HepG2 (cell line): ENCODE data around the gene TTC39B. TPM values are rescaled to one million over a fixed set of nuclear protein-coding genes. Genes with fewer than 3 reads are reported as not detected.

Source experiments
- ATAC-seq: fragments of 200-7000 bp; cut with Tn5 transposase; 3 replicates; pipeline ENCODE4 v1.9.1; 2020; ENCODE audit warnings: mild to moderate bottlenecking, moderate library complexity
- BruUV-seq: library from RNA; stranded (reverse); fragments of 400-500 nt; replicated peaks from 2 replicates; lab custom pipeline; 2021; lab: Mats Ljungman, UMichigan
- CTCF ChIA-PET: fragments of 300-600 bp; formaldehyde crosslinking; extraction: SDS; loops from one replicate; lab custom pipeline; 2021; ENCODE audit warnings: low total read pairs, inconsistent platforms, low intra/inter-chr PET ratio; lab: Yijun Ruan, JAX
- POLR2A ChIA-PET: fragments of 350-600 bp; sonication (Branson Sonifier 250); formaldehyde crosslinking; loops from one replicate; lab custom pipeline; 2020; ENCODE audit warnings: antibody characterized with exemption, inconsistent platforms; lab: Yijun Ruan, JAX
- DNase-seq: peaks from one replicate; pipeline ENCODE4 v3.0.0-alpha.2; 2015; ENCODE audit warnings: low spot score
- FAIRE-seq: peaks from 3 replicates; lab custom pipeline; 2011; peaks lifted over from hg19 to GRCh38; lab: Jason Lieb, UNC
- H2AFZ ChIP-seq: one replicate; pipeline ENCODE4 v1.6.1; 2011; ENCODE audit warnings: low read length, inconsistent platforms
- H3K27ac ChIP-seq: fragments of 300-600 bp; 3 replicates; pipeline ENCODE4 v1.8.0; 2011; ENCODE audit warnings: mixed run types, mild to moderate bottlenecking, mixed read lengths, low read length, inconsistent platforms; ENCODE audit not compliant: insufficient read depth; ENCODE audit errors: extremely low read length
- H3K27me3 ChIP-seq, 2 experiments: fragments of 200-600 bp in 1 of 2; 2 replicates in 1 of 2; 3 replicates in 1 of 2; pipeline versions ENCODE4 v1.6.0 to v1.8.0; 2011; ENCODE audit warnings: low read length in 2 of 2, mild to moderate bottlenecking in 2 of 2, moderate library complexity in 2 of 2, inconsistent platforms in 1 of 2; ENCODE audit not compliant: insufficient read depth in 2 of 2, control insufficient read depth in 1 of 2
- H3K36me3 ChIP-seq, 2 experiments: fragments of 200-600 bp in 1 of 2; replicated peaks in 1 of 2; 2 replicates in 1 of 2; 3 replicates in 1 of 2; pipeline versions ENCODE4 v1.5.1 to v1.8.0; 2011; ENCODE audit warnings: low read length in 2 of 2, inconsistent platforms in 1 of 2; ENCODE audit not compliant: insufficient read depth in 2 of 2, control insufficient read depth in 1 of 2
- H3K4me1 ChIP-seq: 2 replicates; pipeline ENCODE4 v1.5.1; 2012; ENCODE audit warnings: low read length, inconsistent platforms; ENCODE audit not compliant: insufficient read depth
- H3K4me2 ChIP-seq: 2 replicates; pipeline ENCODE4 v1.6.0; 2011; ENCODE audit warnings: low read depth, low read length, inconsistent platforms
- H3K4me3 ChIP-seq, 3 experiments: fragments of 200-600 bp in 1 of 3; sonication (generic), shearing (Covaris generic) in 1 of 3; replicated peaks in 1 of 3; 2 replicates each; pipeline ENCODE4 v1.5.1; 2011 to 2016; ENCODE audit warnings: low read length in 3 of 3, inconsistent platforms in 2 of 3, low read depth in 2 of 3, mild to moderate bottlenecking in 2 of 3, control low read depth in 1 of 3, mixed read lengths in 1 of 3; ENCODE audit not compliant: insufficient read depth in 1 of 3
- H3K79me2 ChIP-seq: one replicate; pipeline ENCODE4 v1.6.1; 2011; ENCODE audit warnings: low read length, inconsistent platforms; ENCODE audit not compliant: insufficient read depth
- H3K9ac ChIP-seq: 2 replicates; pipeline ENCODE4 v1.6.0; 2011; ENCODE audit warnings: mild to moderate bottlenecking, low read depth, low read length, inconsistent platforms; ENCODE audit not compliant: insufficient read depth
- H3K9me3 ChIP-seq: 2 replicates; pipeline ENCODE4 v1.5.1; 2012; ENCODE audit warnings: mild to moderate bottlenecking, low read length
- H4K20me1 ChIP-seq: 2 replicates; pipeline ENCODE4 v1.6.0; 2011; ENCODE audit warnings: inconsistent platforms, mild to moderate bottlenecking, low read length, moderate library complexity; ENCODE audit not compliant: insufficient read depth
- ATAD3A ChIP-seq: sonication (generic); formaldehyde crosslinking; IDR thresholded peaks from 2 replicates; pipeline ENCODE4 v1.4.0; 2020; ENCODE audit warnings: missing genetic modification reagents
- HMG20B ChIP-seq: conservative IDR thresholded peaks from 2 replicates; pipeline ENCODE4 v1.6.1; 2016; ENCODE audit warnings: missing genetic modification reagents, missing compliant biosample characterization
- MIER2 ChIP-seq: IDR thresholded peaks from 2 replicates; pipeline ENCODE4 v1.6.1; 2016; ENCODE audit warnings: missing biosample characterization, missing genetic modification reagents
- SKI ChIP-seq: fragments of 450-650 bp; IDR thresholded peaks from one replicate; pipeline ENCODE4 v1.6.1; 2018; ENCODE audit warnings: mild to moderate bottlenecking; ENCODE audit not compliant: partially characterized antibody
- SOX6 ChIP-seq, 2 experiments: fragments of 450-650 bp in 1 of 2; sonication (generic) in 1 of 2; formaldehyde crosslinking in 1 of 2; IDR thresholded peaks; 2 replicates each; pipeline versions ENCODE4 v1.4.0 to v1.6.1; 2017 to 2020; ENCODE audit warnings: antibody characterized with exemption in 1 of 2, mild to moderate bottlenecking in 1 of 2, missing genetic modification reagents in 1 of 2
- TAF15 ChIP-seq: fragments of 200-400 bp; formaldehyde crosslinking; IDR thresholded peaks from one replicate; pipeline ENCODE4 v1.6.1; 2018; ENCODE audit warnings: mild to moderate bottlenecking, low read depth, low read length; ENCODE audit not compliant: poor library complexity, severe bottlenecking
- XBP1 ChIP-seq: sonication (generic); formaldehyde crosslinking; IDR thresholded peaks from 2 replicates; pipeline ENCODE4 v1.5.0; 2020; ENCODE audit warnings: missing genetic modification reagents
- ZBTB21 ChIP-seq: sonication (generic); formaldehyde crosslinking; IDR thresholded peaks from 2 replicates; pipeline ENCODE4 v1.4.0; 2020; ENCODE audit warnings: missing genetic modification reagents
- ZFP36 ChIP-seq: fragments of 150-350 bp; IDR thresholded peaks from 2 replicates; pipeline ENCODE4 v1.6.1; 2018; ENCODE audit warnings: borderline replicate concordance, low read length, low read depth; ENCODE audit not compliant: partially characterized antibody
- ZNF431 ChIP-seq: sonication (generic); formaldehyde crosslinking; IDR thresholded peaks from 2 replicates; pipeline ENCODE4 v1.9.0; 2022; ENCODE audit warnings: missing genetic modification reagents, low read depth, mild to moderate bottlenecking, borderline replicate concordance
- ZSCAN5A ChIP-seq: sonication (generic); formaldehyde crosslinking; IDR thresholded peaks from 2 replicates; pipeline ENCODE4 v1.8.0; 2022; ENCODE audit warnings: mild to moderate bottlenecking, missing genetic modification reagents, borderline replicate concordance
- WGBS: methylation state at CpG from one replicate; pipeline ENCODE4 v1.1.6; 2017; ENCODE audit warnings: low lambda C conversion rate; 5-methylcytosine and 5-hydroxymethylcytosine counted together
- in situ Hi-C: cut with HindIII; loops from 2 replicates; pipeline ENCODE4 v1.10.0; 2017; ENCODE audit warnings: low pct_unique_long_range_greater_than_20kb; ENCODE audit not compliant: extremely low pct_ligation_motif_present
- intact Hi-C: fragments of 100-400 bp; cut with micrococcal nuclease; formaldehyde crosslinking; loops from one replicate; pipeline ENCODE4 v1.10.0; 2022; ENCODE audit not compliant: unreplicated experiment
- polyA plus RNA-seq, 8 experiments: library from polyadenylated mRNA; depleted of rRNA in 3 of 8; stranded (reverse) in 7 of 8; unstranded in 1 of 8; fragments of >200 nt; fragmentation: Illumina TruSeq in 4 of 8; extraction: Trizol in 4 of 8; gene quantifications; 2 replicates each; pipeline versions ENCODE4 v1.2.1 to v1.2.3, GENCODE V29; 2011 to 2016; ENCODE audit warnings: low read depth in 4 of 8, missing spikeins in 1 of 8, mixed read lengths in 1 of 8; ENCODE audit not compliant: insufficient read depth in 1 of 8
- total RNA-seq, 5 experiments: library from RNA; depleted of rRNA; stranded (reverse); fragments of >200 nt; fragmentation: Illumina TruSeq; extraction: Trizol; gene quantifications; 2 replicates each; pipeline ENCODE4 v1.2.3, GENCODE V29; 2016; ENCODE audit warnings: low read depth in 1 of 5
- TF ChIP-seq, protein P1 (sequence below): sonication (generic); formaldehyde crosslinking; IDR thresholded peaks from 2 replicates; pipeline ENCODE4 v1.4.0; 2020; ENCODE audit warnings: missing genetic modification reagents, low read depth, mild to moderate bottlenecking, borderline replicate concordance

Gene TTC39B
- total and polyA plus RNA-seq, 2 of the 13 experiments (the other 11 are each of a cell fraction or from before 2014, with no cell fraction given) = 14.3 to 19.4 TPM

DNA sequence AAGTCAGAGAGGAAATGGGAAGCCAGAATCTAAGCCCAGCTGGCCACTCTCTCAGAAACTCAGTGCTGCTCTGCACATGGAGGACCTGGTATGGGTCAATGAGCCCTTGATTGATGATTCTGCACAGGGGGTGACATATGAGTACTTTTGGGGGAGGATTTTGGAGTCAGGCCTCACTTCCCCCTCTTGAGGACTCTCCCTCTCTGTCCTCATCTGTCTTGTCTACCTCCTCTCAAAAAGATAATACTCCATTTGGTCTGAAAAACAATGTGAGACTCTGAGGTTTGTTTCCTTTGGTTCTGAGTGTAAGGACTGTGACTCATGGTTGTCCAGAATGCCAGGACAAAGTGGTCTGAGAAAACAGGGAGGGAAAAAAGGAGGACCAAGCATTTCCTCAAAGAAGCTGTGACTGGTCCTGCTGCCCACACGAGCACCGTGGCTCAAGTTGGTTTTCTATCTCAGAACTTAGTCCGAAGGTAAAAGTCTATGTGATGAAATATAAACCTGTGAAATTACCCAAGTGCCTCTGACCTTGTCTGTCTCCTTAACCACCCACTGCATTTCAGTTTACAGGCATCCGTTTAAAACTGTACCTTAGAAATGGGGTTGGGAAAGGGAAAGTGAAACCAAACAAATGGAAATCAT is 11.1 kb downstream of the TTC39B start (continued):
- TF ChIP-seq ZSCAN5A (CRISPR knock-in tag) (no peak), ZNF431 (CRISPR knock-in tag) (no peak), SOX6 (IDR thresholded peaks at IDR 0.05) (no peak), SOX6 (CRISPR knock-in tag; IDR thresholded peaks at IDR 0.05) (peak; percentile 57; the same call in 1 of the 2 replicates)

DNA sequence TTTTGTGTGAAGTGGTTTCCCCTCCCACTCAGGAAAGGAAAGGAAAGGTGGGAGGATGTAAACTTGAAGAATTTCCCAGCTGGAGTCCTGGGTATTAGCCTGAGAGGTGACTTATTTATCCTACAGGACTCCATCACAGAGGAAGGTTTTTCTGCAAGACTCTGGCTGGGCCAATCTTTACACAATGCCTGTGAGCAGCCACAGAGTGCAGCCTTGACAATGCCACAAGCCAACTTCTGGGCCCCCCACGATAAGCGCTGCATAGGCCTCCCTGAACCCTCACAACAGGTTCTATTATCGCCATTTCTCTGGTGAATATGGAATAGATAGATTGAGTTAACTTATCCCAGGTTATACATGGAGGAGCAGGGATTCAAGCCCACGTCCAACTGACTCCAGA is 12.4 kb downstream of the TTC39B start:
- in situ Hi-C loops = loop anchor here (25.0 kb wide), 1 partner anchor 118 kb away; the partner anchor contains the start of gene SNAPC3
- Histone ChIP-seq H3K9me3 (no peaks in the 10 kb centered on the region), H3K4me1 (peaks cover 51% of the 10 kb centered on the region), H3K27me3 (no peaks in the 10 kb centered on the region), H2AFZ (no peak overlapping the region), H3K4me3 (no peak overlapping the region), H3K36me3 (peaks cover 0 to 6% of the 10 kb centered on the region in 2 experiments; a peak in 3 of 5 replicates)
- WGBS = 90% methylated on average over 4 of the region's 4 CpGs
- ATAC-seq = peak; percentile 19; the same call in 1 of the 3 replicates
- POLR2A ChIA-PET = no interaction called here
- TF ChIP-seq ATAD3A (CRISPR knock-in tag) (no peak), ZBTB21 (CRISPR knock-in tag) (no peak), MIER2 (CRISPR knock-in tag) (no peak), SOX6 (IDR thresholded peaks at IDR 0.05) (no peak), SOX6 (CRISPR knock-in tag; IDR thresholded peaks at IDR 0.05) (no peak), XBP1 (CRISPR knock-in tag) (no peak), HMG20B (CRISPR knock-in tag) (no peak), SKI (no peak), ZFP36 (no peak), TAF15 (no peak)
- TF ChIP-seq, protein P1, sequence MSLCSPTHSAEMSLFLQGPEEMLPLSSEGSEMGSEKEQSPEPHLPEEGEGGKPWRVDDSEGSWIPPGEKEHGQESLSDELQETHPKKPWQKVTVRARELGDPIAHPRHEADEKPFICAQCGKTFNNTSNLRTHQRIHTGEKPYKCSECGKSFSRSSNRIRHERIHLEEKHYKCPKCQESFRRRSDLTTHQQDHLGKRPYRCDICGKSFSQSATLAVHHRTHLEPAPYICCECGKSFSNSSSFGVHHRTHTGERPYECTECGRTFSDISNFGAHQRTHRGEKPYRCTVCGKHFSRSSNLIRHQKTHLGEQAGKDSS = no peak
- TF ChIP-seq, all 625 proteins: peak for 0
- CTCF ChIA-PET = no interaction called here
- Histone ChIP-seq H3K9ac (no peak overlapping the region), H3K4me2 (no peak overlapping the region), H3K79me2 (peaks cover 55% of the 10 kb centered on the region), H4K20me1 (no peaks in the 10 kb centered on the region), H3K27ac (no peak overlapping the region)
- BruUV-seq = no TSS peak
- FAIRE-seq = no peak
- intact Hi-C loops = no loop called here
- DNase-seq = no peak
